ENCODE results near the gene ST6GALNAC6.

- no peak for TF ChIP-seq POLR2A (IDR thresholded peaks at IDR 0.05; ENCODE audit: low read length)
- no peak for TF ChIP-seq GATA1 (IDR thresholded peaks at IDR 0.05; ENCODE audit: low read depth, low read length)
These were observed 58.1 kb downstream of the ST6GALNAC6 start for GRCh38 chr9:127841087-127841835.

Data from erythroblast (primary cell).